OCI-LY1 (cell line): ENCODE measurements around the gene LIN7C.

Source experiments
- H2AFZ ChIP-seq: fragments of 200-600 bp; sonication (generic), shearing (Covaris generic); 2 replicates; pipeline ENCODE4 v1.6.0; 2014; ENCODE audit warnings: antibody characterized with exemption, mild to moderate bottlenecking, low read length
- H3F3A ChIP-seq: fragments of 200-600 bp; sonication (generic), shearing (Covaris generic); 2 replicates; pipeline ENCODE4 v1.6.0; 2014; ENCODE audit warnings: mild to moderate bottlenecking, antibody characterized with exemption, low read length, moderate library complexity; ENCODE audit not compliant: insufficient read depth
- H3K27ac ChIP-seq: fragments of 200-600 bp; sonication (generic); 2 replicates; pipeline ENCODE4 v1.5.1; 2014; ENCODE audit warnings: low read length, mixed run types, mild to moderate bottlenecking, low read depth; ENCODE audit not compliant: poor library complexity, severe bottlenecking
- H3K27me3 ChIP-seq: fragments of 200-600 bp; sonication (generic); 2 replicates; pipeline ENCODE4 v1.6.0; 2014; ENCODE audit warnings: antibody characterized with exemption, mild to moderate bottlenecking, low read length, moderate library complexity; ENCODE audit not compliant: insufficient read depth
- H3K36me3 ChIP-seq: fragments of 200-600 bp; sonication (generic); 2 replicates; pipeline ENCODE4 v1.6.1; 2014; ENCODE audit warnings: mild to moderate bottlenecking, antibody characterized with exemption, low read length, moderate library complexity, mixed read lengths; ENCODE audit not compliant: insufficient read depth
- H3K4me1 ChIP-seq: fragments of 200-600 bp; sonication (generic); 2 replicates; pipeline ENCODE4 v1.5.1; 2014; ENCODE audit warnings: mild to moderate bottlenecking, low read length, moderate library complexity; ENCODE audit not compliant: insufficient read depth, severe bottlenecking
- H3K4me2 ChIP-seq: fragments of 200-600 bp; sonication (generic), shearing (Covaris generic); 2 replicates; pipeline ENCODE4 v1.6.1; 2014; ENCODE audit warnings: low read length
- H3K4me3 ChIP-seq: fragments of 200-600 bp; sonication (generic); 2 replicates; pipeline ENCODE4 v1.5.1; 2014; ENCODE audit warnings: low read length, low read depth, mild to moderate bottlenecking, mixed read lengths; ENCODE audit not compliant: poor library complexity, severe bottlenecking
- H3K79me2 ChIP-seq: fragments of 200-600 bp; shearing (Covaris generic); 2 replicates; pipeline ENCODE4 v1.6.1; 2016; ENCODE audit warnings: mixed run types, low read length, mixed read lengths; ENCODE audit not compliant: insufficient read depth
- H3K9ac ChIP-seq: fragments of 200-600 bp; sonication (generic), shearing (Covaris generic); 2 replicates; pipeline ENCODE4 v1.6.1; 2014; ENCODE audit warnings: mild to moderate bottlenecking, low read length, mixed read lengths
- H3K9me2 ChIP-seq: fragments of 200-600 bp; sonication (generic), shearing (Covaris generic); 2 replicates; pipeline ENCODE4 v1.6.1; 2014; ENCODE audit warnings: low read depth, mild to moderate bottlenecking, low read length, mixed read lengths
- H3K9me3 ChIP-seq: fragments of 200-600 bp; shearing (Covaris generic); 2 replicates; pipeline ENCODE4 v1.6.1; 2014; ENCODE audit warnings: low read length, mixed read lengths
- H4K20me1 ChIP-seq: fragments of 200-600 bp; sonication (generic), shearing (Covaris generic); 2 replicates; pipeline ENCODE4 v1.6.0; 2016; ENCODE audit warnings: mild to moderate bottlenecking, low read length; ENCODE audit not compliant: insufficient read depth
- EZH2 ChIP-seq: fragments of 200-600 bp; sonication (generic), shearing (Covaris generic); IDR thresholded peaks from 2 replicates; pipeline ENCODE4 v1.8.0; 2017; ENCODE audit warnings: borderline replicate concordance, mixed run types, mild to moderate bottlenecking, antibody characterized with exemption, low read length, moderate library complexity, mixed read lengths
- TF ChIP-seq, protein P1 (sequence below): fragments of 200-600 bp; sonication (generic), shearing (Covaris generic); IDR thresholded peaks from 2 replicates; pipeline ENCODE4 v1.5.1; 2017; ENCODE audit warnings: mild to moderate bottlenecking, antibody characterized with exemption, low read length, moderate library complexity, mixed read lengths

LIN7C gene

DNA sequence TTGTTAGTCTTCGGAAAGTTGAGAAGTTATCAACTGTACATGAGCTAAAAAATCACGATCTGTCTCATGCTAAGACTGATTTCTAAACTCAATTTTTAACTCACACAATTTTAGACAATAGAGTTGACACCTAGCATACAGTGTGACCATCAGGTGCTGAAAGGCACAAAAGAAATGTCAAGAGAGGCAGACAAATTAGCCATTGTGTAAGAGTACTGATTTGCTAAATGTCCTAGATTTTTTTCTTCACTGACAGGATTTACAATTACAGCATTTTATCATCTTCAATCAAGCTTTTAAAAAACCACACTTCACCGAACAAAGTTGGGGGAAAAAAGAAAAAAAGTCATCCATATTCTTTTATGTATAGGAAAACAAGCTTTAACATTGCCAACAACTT is 40.9 kb downstream of the LIN7C start:
- TF ChIP-seq, protein P1, sequence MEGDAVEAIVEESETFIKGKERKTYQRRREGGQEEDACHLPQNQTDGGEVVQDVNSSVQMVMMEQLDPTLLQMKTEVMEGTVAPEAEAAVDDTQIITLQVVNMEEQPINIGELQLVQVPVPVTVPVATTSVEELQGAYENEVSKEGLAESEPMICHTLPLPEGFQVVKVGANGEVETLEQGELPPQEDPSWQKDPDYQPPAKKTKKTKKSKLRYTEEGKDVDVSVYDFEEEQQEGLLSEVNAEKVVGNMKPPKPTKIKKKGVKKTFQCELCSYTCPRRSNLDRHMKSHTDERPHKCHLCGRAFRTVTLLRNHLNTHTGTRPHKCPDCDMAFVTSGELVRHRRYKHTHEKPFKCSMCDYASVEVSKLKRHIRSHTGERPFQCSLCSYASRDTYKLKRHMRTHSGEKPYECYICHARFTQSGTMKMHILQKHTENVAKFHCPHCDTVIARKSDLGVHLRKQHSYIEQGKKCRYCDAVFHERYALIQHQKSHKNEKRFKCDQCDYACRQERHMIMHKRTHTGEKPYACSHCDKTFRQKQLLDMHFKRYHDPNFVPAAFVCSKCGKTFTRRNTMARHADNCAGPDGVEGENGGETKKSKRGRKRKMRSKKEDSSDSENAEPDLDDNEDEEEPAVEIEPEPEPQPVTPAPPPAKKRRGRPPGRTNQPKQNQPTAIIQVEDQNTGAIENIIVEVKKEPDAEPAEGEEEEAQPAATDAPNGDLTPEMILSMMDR = no peak
- TF ChIP-seq EZH2 = no peak
- Histone ChIP-seq H3K4me3 (no peak overlapping the region), H3K27ac (no peak overlapping the region), H3F3A (no peaks in the 10 kb centered on the region), H3K36me3 (no peaks in the 10 kb centered on the region), H3K9me2 (no peaks in the 10 kb centered on the region), H3K4me2 (no peak overlapping the region), H3K9ac (no peak overlapping the region), H3K4me1 (no peaks in the 10 kb centered on the region), H3K79me2 (no peaks in the 10 kb centered on the region), H3K27me3 (0 out of 2 replicates have a peak, but pooled peaks cover 4% of the 10 kb centered on the region), H4K20me1 (no peaks in the 10 kb centered on the region), H3K9me3 (no peaks in the 10 kb centered on the region), H2AFZ (no peak overlapping the region)

DNA sequence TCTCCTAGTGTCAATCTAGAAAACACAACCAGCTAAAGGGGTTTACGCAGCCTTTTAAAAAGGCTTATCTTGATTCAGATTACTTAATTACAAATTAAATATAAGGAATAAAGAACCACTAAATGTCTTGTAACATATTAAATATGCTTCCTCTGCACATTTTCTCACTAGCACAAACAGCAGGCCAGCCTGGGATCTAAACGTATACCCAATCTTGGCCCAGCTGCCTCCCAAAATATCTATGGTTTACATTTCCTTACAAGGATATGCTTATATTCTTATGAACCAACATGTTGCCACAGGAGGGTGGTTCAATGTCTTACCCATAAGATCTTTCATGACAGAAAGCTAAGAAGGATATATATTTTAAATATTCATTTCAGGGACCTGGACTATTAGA is 41.7 kb downstream of the LIN7C start:
- Histone ChIP-seq H4K20me1 (no peaks in the 10 kb centered on the region), H3K9ac (no peak overlapping the region), H3K27ac (no peak overlapping the region), H3K27me3 (0 out of 2 replicates have a peak, but pooled peaks cover 4% of the 10 kb centered on the region), H3K9me2 (no peaks in the 10 kb centered on the region), H3K4me2 (no peak overlapping the region), H3K9me3 (no peaks in the 10 kb centered on the region), H3K4me3 (no peak overlapping the region), H3F3A (no peaks in the 10 kb centered on the region), H3K79me2 (no peaks in the 10 kb centered on the region), H2AFZ (no peak overlapping the region), H3K36me3 (no peaks in the 10 kb centered on the region), H3K4me1 (no peaks in the 10 kb centered on the region)
- TF ChIP-seq, protein P1 = no peak
- TF ChIP-seq EZH2 = no peak

DNA sequence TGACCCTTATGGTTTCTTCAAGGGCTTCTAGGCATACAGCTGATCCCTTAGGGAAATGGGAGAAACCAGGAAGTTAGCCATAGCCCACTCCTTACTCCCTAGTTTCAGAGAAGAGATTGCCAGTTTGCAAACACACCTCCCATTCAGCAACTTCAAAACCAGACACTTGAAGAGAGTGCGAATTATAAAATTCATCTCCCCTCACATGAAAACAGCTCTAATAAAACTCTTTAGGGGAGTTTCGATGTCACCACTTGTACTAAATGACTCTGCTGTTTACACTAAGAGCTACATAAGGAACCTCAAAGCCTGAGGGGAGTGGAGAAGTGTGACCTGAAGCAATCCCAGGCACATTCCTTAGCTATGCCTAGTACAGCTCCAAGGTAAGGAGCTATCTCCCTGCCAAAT is 42.3 kb downstream of the LIN7C start:
- no peak overlapping the region for H3K9ac ChIP-seq

More for the DNA sequence above, 42.3 kb downstream of the LIN7C start:
- Histone ChIP-seq H3F3A (no peaks in the 10 kb centered on the region), H3K4me2 (no peak overlapping the region), H4K20me1 (no peaks in the 10 kb centered on the region), H3K79me2 (no peaks in the 10 kb centered on the region), H3K27me3 (0 out of 2 replicates have a peak, but pooled peaks cover 4% of the 10 kb centered on the region), H3K4me3 (no peak overlapping the region), H3K36me3 (no peaks in the 10 kb centered on the region), H3K9me2 (no peaks in the 10 kb centered on the region), H2AFZ (no peak overlapping the region), H3K27ac (no peak overlapping the region), H3K4me1 (no peaks in the 10 kb centered on the region), H3K9me3 (no peaks in the 10 kb centered on the region)
- TF ChIP-seq, protein P1 = no peak
- no peak for TF ChIP-seq EZH2
